Measurements from ENCODE around the gene PSMB2.

PSMB2 gene

GRCh38 chr1:35560256-35561225 lies 80.8 kb downstream of the PSMB2 start:
- H3K4me3 ChIP-seq (ENCODE audit: low read length), result no peak overlapping the region
- peaks cover 51% of the 10 kb centered on the region for H3K36me3 ChIP-seq (ENCODE audit: insufficient read depth, low read length)
- 94% methylated on average over 44 of the region's 44 CpGs for WGBS
- no peaks in the 10 kb centered on the region for H3K27me3 ChIP-seq (ENCODE audit: insufficient read depth, low read length)
- no peak overlapping the region for H3K9ac ChIP-seq (ENCODE audit: low read depth, low read length)
- H3K27ac ChIP-seq (ENCODE audit: low read depth, low read length), result no peak overlapping the region
- no peaks in the 10 kb centered on the region for H3K9me3 ChIP-seq (ENCODE audit: insufficient read depth, low read depth, low read length)
- peaks cover 9% of the 10 kb centered on the region for H3K4me1 ChIP-seq (ENCODE audit: insufficient read depth, low read length)

GRCh38 chr1:35559317-35559944 lies 81.9 kb downstream of the PSMB2 start:
- H3K27me3 ChIP-seq (ENCODE audit: insufficient read depth, low read length), result no peaks in the 10 kb centered on the region
- no peak overlapping the region for H3K9ac ChIP-seq (ENCODE audit: low read depth, low read length)
- no peaks in the 10 kb centered on the region for H3K9me3 ChIP-seq (ENCODE audit: insufficient read depth, low read depth, low read length)
- peaks cover 18% of the 10 kb centered on the region for H3K4me1 ChIP-seq (ENCODE audit: insufficient read depth, low read length)
- 91% methylated on average over 7 of the region's 7 CpGs for WGBS
- no peak overlapping the region; the same call in 1 of the 2 replicates for H3K27ac ChIP-seq (ENCODE audit: low read depth, low read length)
- peak overlapping the region; percentile 20 for H3K4me3 ChIP-seq (ENCODE audit: low read length)
- H3K36me3 ChIP-seq (ENCODE audit: insufficient read depth, low read length), result peaks cover 44% of the 10 kb centered on the region

GRCh38 chr1:35558374-35559316 lies 82.7 kb downstream of the PSMB2 start:
- Histone ChIP-seq H3K27me3 (ENCODE audit: insufficient read depth, low read length) (no peaks in the 10 kb centered on the region), H3K36me3 (ENCODE audit: insufficient read depth, low read length) (peaks cover 39% of the 10 kb centered on the region), H3K4me3 (ENCODE audit: low read length) (peak overlapping the region; percentile 91), H3K4me1 (ENCODE audit: insufficient read depth, low read length) (peaks cover 26% of the 10 kb centered on the region), H3K9ac (ENCODE audit: low read depth, low read length) (peak overlapping the region; percentile 91), H3K9me3 (ENCODE audit: insufficient read depth, low read depth, low read length) (no peaks in the 10 kb centered on the region), H3K27ac (ENCODE audit: low read depth, low read length) (peak overlapping the region; percentile 99; the same call in 1 of the 2 replicates)
- 24% methylated on average over 25 of the region's 26 CpGs for WGBS

GRCh38 chr1:35557611-35558373 lies 83.5 kb downstream of the PSMB2 start, which contains the start of gene NCDN:
NCDN (plus strand) TSS chr1:35557799; CDS start chr1:35558191, 392 bp downstream.
- peaks cover 32% of the 10 kb centered on the region for H3K4me1 ChIP-seq (ENCODE audit: insufficient read depth, low read length)
- WGBS, result under 1% methylated on average over 58 of the region's 58 CpGs

GRCh38 chr1:35557118-35557610 lies 84.2 kb downstream of the PSMB2 start, which contains the start of gene KIAA0319L:
KIAA0319L (minus strand) TSS chr1:35557403; CDS start chr1:35554491, 2,912 bp downstream.
- WGBS, result under 1% methylated on average over 33 of the region's 39 CpGs
- Histone ChIP-seq H3K27me3 (ENCODE audit: insufficient read depth, low read length) (no peaks in the 10 kb centered on the region), H3K4me3 (ENCODE audit: low read length) (peak within 1 kb of the TSS; percentile 91), H3K27ac (ENCODE audit: low read depth, low read length) (peak within 1 kb of the TSS; percentile 99), H3K9ac (ENCODE audit: low read depth, low read length) (peak within 1 kb of the TSS; percentile 91), H3K9me3 (ENCODE audit: insufficient read depth, low read depth, low read length) (no peaks in the 10 kb centered on the region), H3K36me3 (ENCODE audit: insufficient read depth, low read length) (peaks cover 42% of the 10 kb centered on the region), H3K4me1 (ENCODE audit: insufficient read depth, low read length) (peaks cover 32% of the 10 kb centered on the region)

More at GRCh38 chr1:35557611-35558373, 83.5 kb downstream of the PSMB2 start, which contains the start of gene NCDN:
- Histone ChIP-seq H3K27me3 (ENCODE audit: insufficient read depth, low read length) (no peaks in the 10 kb centered on the region), H3K4me3 (ENCODE audit: low read length) (peak within 1 kb of the TSS; percentile 91), H3K9ac (ENCODE audit: low read depth, low read length) (peak within 1 kb of the TSS; percentile 91), H3K36me3 (ENCODE audit: insufficient read depth, low read length) (peaks cover 42% of the 10 kb centered on the region), H3K9me3 (ENCODE audit: insufficient read depth, low read depth, low read length) (no peaks in the 10 kb centered on the region), H3K27ac (ENCODE audit: low read depth, low read length) (peak within 1 kb of the TSS; percentile 99)

GRCh38 chr1:35556484-35557117 lies 84.7 kb downstream of the PSMB2 start:
- Histone ChIP-seq H3K27ac (ENCODE audit: low read depth, low read length) (peak overlapping the region; percentile 99), H3K27me3 (ENCODE audit: insufficient read depth, low read length) (no peaks in the 10 kb centered on the region), H3K4me3 (ENCODE audit: low read length) (peak overlapping the region; percentile 91), H3K9ac (ENCODE audit: low read depth, low read length) (peak overlapping the region; percentile 91), H3K4me1 (ENCODE audit: insufficient read depth, low read length) (peaks cover 32% of the 10 kb centered on the region), H3K9me3 (ENCODE audit: insufficient read depth, low read depth, low read length) (no peaks in the 10 kb centered on the region), H3K36me3 (ENCODE audit: insufficient read depth, low read length) (peaks cover 42% of the 10 kb centered on the region)
- 4% methylated on average over 17 of the region's 17 CpGs for WGBS

- Histone ChIP-seq H3K9me3 (ENCODE audit: insufficient read depth, low read depth, low read length) (no peaks in the 10 kb centered on the region), H3K9ac (ENCODE audit: low read depth, low read length) (peak overlapping the region; percentile 68), H3K27ac (ENCODE audit: low read depth, low read length) (peak overlapping the region; percentile 95), H3K4me3 (ENCODE audit: low read length) (peak overlapping the region; percentile 91), H3K4me1 (ENCODE audit: insufficient read depth, low read length) (peaks cover 32% of the 10 kb centered on the region), H3K27me3 (ENCODE audit: insufficient read depth, low read length) (no peaks in the 10 kb centered on the region), H3K36me3 (ENCODE audit: insufficient read depth, low read length) (peaks cover 42% of the 10 kb centered on the region)
- 63% methylated on average over 9 of the region's 10 CpGs for WGBS
These were observed 85.5 kb downstream of the PSMB2 start for GRCh38 chr1:35555601-35556477.

- H3K27me3 ChIP-seq (ENCODE audit: insufficient read depth, low read length), result no peaks in the 10 kb centered on the region
- H3K4me1 ChIP-seq (ENCODE audit: insufficient read depth, low read length), result peaks cover 32% of the 10 kb centered on the region
- peak overlapping the region; percentile 95 for H3K27ac ChIP-seq (ENCODE audit: low read depth, low read length)
- H3K4me3 ChIP-seq (ENCODE audit: low read length), result peak overlapping the region; percentile 91
- peaks cover 42% of the 10 kb centered on the region for H3K36me3 ChIP-seq (ENCODE audit: insufficient read depth, low read length)
- WGBS, result 10% methylated on average over 3 of the region's 4 CpGs
- H3K9me3 ChIP-seq (ENCODE audit: insufficient read depth, low read depth, low read length), result no peaks in the 10 kb centered on the region
- peak overlapping the region; percentile 68 for H3K9ac ChIP-seq (ENCODE audit: low read depth, low read length)
These were observed 86.1 kb downstream of the PSMB2 start for GRCh38 chr1:35555212-35555584.

Measured in HUES64 (cell line).